SU-DHL-6 (cell line): ENCODE data around the gene IL1RN.

ENCODE experiments used
- EZH2phosphoT487 ChIP-seq: fragments of 200-600 bp; sonication (generic), shearing (Covaris generic); conservative IDR thresholded peaks from 2 replicates; pipeline ENCODE4 v1.6.1; 2018; ENCODE audit warnings: mild to moderate bottlenecking, antibody characterized with exemption, low read length, moderate library complexity, mixed read lengths
- TF ChIP-seq, protein P1 (sequence below): fragments of 200-600 bp; sonication (generic); IDR thresholded peaks from one replicate; pipeline ENCODE4 v1.5.1; 2017; ENCODE audit warnings: antibody characterized with exemption, mild to moderate bottlenecking, low read length, moderate library complexity; ENCODE audit not compliant: insufficient read depth, poor library complexity, severe bottlenecking

DNA sequence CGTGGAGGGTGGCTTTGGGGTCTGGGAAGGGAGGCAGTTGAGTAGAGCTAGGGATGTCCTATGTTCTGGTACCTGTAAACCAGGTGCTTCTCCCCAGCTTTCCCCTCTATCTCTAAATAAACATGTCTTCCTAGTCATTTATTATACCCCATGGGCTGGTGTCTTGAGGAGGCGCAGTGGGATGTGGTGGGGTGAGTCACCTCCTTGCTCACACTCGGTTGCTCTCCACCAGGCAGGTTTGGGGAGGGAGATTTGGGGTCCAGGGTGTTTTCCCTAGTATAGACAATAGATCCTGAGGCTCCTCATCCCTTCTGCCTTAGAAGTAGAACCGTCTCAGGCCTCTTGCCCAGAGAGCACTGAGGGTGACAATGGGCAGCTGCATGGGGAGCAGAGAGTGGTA lies 51.5 kb downstream of the IL1RN start:
- TF ChIP-seq, protein P1, sequence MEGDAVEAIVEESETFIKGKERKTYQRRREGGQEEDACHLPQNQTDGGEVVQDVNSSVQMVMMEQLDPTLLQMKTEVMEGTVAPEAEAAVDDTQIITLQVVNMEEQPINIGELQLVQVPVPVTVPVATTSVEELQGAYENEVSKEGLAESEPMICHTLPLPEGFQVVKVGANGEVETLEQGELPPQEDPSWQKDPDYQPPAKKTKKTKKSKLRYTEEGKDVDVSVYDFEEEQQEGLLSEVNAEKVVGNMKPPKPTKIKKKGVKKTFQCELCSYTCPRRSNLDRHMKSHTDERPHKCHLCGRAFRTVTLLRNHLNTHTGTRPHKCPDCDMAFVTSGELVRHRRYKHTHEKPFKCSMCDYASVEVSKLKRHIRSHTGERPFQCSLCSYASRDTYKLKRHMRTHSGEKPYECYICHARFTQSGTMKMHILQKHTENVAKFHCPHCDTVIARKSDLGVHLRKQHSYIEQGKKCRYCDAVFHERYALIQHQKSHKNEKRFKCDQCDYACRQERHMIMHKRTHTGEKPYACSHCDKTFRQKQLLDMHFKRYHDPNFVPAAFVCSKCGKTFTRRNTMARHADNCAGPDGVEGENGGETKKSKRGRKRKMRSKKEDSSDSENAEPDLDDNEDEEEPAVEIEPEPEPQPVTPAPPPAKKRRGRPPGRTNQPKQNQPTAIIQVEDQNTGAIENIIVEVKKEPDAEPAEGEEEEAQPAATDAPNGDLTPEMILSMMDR, result no peak
- TF ChIP-seq EZH2phosphoT487, result no peak
